Hematopoietic multipotent progenitor cell treated with erythropoietin and hydrocortisone succinate and interleukin-3 and kit ligand, for 15 days (in vitro differentiated cells): Measurements from ENCODE around the gene YIF1B.
A peak's percentile ranks its signal among the peaks of the same experiment; 100 is the strongest.
"Not testable (repeated sequence)": the region's sequence is repeated elsewhere in the genome, so short reads cannot be mapped to it uniquely, and the experiment has no call there.

Experiments used
- DNase-seq: peaks from one replicate; pipeline ENCODE4 v3.0.0-alpha.2; 2015; ENCODE audit warnings: low spot score

Gene YIF1B, protein sequence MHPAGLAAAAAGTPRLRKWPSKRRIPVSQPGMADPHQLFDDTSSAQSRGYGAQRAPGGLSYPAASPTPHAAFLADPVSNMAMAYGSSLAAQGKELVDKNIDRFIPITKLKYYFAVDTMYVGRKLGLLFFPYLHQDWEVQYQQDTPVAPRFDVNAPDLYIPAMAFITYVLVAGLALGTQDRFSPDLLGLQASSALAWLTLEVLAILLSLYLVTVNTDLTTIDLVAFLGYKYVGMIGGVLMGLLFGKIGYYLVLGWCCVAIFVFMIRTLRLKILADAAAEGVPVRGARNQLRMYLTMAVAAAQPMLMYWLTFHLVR

DNA sequence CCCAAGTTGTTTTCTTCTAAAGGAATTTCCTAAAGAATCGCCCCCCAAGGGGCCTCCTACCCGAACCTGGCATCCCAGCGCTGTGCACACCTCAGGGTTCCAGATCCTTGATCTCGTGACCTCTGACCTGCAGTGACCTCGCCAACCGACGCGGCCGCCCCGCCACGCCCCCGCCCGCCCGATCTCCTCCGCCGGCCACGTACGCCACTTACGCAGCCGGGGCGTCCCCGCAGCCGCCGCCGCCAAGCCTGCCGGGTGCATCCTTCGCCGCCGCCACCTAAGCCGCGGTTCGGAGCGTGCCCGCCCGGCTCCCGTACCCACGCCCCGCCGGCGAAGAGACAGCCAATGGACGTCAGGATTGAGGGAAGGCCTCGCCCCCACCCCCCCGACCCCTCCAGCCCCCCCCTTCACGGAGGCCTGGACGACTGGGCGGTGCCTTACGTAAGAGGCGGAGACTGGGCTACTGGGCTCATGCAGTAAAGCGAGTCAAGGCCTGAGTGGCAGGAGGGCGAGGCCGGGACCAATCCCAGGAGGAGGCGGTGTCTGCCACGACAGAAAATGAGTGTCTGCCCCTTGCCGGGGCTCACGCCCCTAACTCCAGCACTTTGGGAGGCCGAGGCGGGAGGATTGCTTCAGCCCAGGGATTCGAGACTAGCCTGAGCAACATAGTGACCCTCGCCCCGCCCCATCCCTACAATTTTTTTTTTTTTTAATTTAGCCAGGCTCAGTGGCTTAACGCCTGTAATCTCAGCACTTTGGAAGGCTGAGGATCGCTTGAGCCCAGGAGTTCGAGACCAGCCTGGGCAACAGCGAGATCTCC lies at the start of gene YIF1B:
TSS of gene YIF1B (minus strand) at position 291 of the 820 bp plus-strand sequence. CDS start at position 261, 30 bp downstream.
- peak; percentile 96 for DNase-seq

DNA sequence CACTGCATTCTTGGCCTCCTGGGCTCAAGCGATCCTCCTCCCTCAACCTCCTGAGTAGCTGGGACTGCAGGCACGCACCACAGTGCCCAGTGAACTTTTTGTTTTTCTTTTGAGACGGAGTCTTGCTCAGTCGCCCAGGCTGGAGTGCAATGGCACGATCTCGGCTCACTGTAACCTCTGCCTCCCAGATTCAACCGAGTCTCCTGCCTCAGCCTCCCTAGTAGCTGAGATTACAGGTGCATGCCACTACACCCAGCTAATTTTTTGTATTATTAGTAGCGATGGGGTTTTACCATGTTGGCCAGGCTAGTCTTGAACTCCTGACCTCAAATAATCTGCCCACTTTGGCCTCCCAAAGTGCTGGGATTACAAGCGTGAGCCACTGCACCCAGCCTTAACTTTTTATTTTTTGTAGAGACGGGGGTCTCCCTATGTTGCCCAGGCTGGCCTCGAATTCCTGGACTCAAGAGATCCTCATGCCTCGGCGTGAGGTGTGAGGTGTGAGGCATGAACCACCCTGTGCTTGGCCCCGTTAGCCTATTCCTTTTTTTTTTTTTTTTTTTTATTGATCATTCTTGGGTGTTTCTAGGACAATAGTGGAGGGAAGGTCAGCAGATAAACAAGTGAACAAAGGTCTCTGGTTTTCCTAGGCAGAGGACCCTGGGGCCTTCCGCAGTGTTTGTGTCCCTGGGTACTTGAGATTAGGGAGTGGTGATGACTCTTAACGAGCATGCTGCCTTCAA lies 47.4 kb upstream of the YIF1B start:
- DNase-seq: not testable (repeated sequence)

DNA sequence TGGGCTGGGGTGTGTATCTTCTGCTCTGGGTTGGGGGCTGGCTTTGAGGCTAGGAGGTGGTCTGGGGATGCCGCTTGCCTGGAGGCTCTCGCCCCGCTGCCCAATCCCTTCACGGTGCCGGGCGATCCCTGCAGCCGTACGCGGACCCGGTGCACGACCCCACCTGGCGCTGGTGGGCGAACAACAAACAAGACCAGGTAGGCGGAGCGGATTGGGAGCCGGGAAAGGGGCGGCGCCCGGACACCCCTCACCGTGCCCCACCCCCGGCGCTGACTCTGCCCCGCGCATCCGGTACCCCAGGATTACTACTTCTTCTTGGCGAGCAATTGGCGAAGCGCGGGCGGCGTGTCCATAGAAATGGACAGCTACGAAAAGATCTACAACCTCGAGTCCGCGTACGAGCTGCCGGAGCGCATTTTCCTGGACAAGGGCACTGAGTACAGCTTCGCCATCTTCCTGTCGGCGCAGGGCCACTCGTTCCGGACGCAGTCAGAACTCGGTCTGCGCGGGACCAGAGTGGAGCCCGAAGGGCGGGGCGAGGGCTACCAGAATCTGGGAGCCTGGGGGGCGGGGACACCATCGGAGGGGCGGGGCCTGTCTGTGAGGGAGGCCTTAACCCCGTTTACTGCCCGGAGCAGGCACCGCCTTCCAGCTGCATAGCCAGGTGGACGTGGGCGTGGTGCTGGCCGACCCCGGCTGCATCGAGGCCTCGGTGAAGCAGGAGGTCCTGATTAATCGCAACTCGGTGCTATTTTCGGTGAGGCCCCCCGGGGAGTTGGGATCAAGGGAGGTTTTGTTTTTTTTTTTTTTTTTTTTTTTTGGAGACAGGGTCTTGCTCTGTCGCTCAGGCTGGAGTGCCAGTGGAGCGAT lies 46.6 kb upstream of the YIF1B start:
- peak; percentile 48 for DNase-seq

DNA sequence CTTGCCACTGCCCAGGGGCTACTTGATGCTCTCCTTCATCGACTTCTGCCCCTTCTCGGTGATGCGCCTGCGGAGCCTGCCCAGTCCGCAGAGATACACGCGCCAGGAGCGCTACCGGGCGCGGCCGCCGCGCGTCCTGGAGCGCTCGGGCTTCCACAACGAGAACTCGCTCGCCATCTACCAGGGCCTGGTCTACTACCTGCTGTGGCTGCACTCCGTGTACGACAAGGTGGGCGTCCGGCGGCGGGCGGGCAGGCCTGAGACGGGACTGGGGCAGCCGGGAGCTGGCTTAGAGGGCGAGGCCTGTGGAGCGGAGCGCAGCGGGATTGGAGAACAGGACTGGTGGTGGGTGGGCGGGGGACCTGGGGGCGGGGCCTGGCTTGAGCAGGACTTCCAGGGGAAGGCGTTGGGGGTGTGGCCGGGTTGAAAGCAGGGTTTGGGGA lies 45.9 kb upstream of the YIF1B start:
- peak; percentile 15 for DNase-seq

DNA sequence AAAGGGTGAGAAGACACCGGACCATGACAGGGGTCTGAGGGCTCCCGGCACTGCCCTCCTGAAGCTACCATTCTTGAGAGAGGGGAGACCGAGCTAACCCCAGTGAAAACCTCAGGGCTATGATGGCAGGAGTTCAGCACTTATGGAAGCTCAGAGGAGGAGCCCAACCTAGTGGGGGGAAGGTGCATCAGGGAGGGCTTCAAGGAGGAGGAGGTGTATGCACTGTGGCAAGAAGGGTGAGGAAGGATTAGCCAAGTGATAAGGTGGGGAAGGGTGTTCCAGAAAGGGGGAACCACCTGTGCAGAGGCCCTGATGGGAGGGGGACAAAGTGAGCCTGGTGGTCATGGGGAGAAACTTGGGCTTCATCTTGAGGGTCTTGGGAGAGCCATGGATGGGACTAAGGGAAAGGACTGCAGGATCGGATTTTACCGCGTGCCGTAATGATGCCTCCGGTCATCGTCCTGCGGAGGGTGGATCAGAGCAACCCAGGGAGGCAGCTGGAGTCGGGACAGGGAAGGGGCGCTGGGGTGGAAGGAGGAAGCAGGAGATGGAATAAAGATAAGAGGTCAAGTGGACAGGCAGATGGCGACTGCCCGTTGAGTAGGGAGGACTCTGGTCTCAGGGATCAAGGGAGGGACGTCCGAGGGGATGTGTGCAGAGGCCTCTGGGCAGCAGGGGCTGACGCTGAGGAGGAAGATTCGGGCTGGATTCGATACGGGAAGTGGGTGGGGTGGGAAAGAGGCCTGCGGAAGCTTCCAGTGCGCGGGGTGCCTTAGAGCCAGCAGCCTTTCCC lies 45.3 kb upstream of the YIF1B start:
- no peak for DNase-seq

DNA sequence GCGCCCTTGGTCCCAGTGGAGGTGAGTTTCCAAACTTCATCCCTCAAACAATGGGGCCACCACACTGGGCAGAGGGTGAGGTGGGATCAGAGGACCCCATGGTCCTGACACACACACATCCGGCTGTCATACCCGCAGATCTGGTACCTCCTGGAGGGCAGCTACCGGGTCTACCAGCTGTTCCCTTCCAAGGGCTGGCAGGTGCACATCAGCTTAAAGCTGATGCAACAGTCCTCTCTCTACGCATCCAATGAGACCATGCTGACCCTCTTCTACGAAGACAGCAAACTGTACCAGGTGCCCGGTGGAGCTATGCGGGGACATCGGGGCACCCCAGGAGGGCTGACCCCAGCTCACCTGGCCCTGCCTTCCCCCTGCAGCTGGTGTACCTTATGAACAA lies 44.6 kb upstream of the YIF1B start:
- DNase-seq: no peak

DNA sequence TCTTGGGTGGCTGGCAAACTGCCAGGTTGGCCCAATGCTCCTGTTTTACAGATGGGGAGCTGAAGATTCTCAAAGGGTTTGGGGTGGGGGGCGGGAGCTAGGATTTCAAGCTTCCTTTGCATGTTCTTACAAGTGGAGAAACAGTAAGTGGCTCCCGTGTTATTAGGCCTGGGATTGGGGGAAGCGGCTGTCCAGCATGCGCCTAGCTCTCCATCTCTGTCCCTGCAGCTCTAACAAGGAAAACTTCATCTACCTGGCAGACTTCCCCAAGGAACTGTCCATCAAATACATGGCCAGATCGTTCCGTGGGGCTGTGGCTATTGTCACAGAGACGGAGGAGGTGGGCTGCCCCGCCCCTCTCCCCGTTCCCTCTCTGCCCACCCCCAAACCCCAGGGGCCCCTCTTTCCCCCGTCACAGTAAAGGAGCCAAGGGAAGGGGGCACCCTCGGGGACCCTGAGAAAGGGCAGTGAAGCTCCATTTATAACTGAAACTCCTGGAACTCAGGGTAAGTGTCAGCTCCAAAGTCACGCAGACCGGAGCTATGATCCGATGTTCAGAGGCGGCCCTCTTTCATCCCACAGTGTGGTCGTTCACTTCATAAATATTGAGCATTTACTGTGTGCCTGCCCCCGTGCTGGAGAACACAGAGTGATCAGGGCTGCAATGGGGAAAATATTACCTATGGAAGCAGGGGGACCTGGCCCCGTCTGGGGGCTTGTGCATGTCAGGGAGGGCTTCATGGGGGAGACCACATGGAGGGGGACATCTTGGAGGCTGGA lies 43.7 kb upstream of the YIF1B start:
- no peak for DNase-seq

DNA sequence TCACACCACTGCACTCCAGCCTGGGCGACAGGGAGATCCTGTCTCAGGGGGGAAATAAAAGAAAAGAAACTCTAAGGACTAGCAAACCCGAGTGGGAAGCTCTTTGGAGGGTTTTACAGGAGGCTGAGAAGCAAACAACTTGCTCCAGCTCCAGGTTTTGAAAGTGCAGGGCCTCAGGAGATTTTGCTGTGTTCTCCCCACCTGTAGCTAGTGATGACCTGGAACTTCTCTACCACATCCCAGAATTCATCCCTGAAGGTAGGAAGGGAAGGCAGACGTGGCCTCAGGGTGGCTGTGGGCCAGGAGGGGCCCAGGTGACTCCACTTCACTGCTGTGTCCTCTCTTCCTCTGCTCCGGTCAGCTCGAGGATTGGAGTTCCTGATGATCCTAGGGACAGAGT lies 42.3 kb upstream of the YIF1B start:
- no peak for DNase-seq

DNA sequence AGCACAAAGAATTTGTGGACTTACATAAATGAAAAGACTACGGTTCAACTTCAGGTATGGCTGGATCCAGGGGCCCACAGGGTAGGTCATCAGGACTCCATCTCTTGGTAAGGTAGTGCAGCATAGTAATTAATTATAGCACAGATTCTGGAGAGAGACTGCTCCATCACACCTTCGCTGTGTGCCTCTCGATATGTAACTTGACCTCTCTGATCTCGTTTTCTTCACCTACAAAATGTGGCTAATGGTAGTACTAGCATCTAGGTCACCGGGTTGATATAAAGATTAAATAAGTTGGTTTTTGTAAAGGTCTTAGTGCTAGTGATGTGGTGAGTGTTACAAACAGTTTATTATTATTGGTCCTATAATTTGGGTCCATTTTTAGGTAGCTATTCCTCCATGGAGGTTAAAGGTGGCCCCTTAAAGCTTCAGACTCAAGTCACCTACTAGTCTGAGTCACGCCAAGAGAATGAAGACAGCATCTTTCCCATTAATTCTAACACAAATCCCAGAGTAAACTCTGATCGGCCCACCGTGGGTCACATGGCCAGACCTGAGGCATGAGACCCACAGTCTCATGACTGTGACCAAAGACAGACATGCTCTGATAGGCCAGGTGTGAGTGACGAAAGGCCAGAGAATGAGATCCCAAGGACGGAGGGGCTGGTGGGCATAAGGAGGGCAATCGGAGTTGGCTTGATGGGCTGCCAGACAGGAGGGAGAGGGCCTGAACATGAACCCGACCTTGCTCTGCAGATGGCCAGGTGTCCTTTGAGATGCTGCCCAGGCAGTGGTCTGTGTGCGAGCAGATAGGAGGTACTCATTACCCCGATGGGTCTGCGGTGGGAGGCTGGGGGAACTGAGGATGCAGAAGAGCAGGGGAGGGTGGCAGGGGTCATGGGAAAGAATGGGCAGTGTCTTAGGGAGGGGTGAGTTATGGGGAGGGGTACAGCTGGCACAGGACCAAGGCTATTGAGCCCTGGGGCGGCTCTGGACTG lies 40.3 kb upstream of the YIF1B start:
- no peak for DNase-seq

DNA sequence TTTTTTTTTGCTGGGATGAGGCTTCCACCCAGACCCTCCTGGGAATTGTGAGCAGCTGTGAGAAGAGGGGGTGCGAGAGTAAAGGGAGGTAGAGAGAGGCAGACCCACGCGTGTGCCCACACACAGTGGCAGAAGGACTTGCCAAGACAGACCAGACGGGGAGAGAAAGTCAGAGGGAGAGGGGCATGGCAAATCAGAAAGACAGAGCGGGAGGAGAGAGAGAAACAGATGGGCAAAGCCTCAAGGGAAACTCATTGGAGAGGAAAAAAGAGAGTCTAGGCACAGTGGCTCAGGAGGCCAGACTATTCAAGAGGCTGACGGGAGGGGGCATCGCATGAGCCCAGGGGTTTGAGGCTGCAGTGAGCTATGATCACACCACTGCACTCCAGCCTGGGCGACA lies 36.9 kb upstream of the YIF1B start:
- DNase-seq: no peak

DNA sequence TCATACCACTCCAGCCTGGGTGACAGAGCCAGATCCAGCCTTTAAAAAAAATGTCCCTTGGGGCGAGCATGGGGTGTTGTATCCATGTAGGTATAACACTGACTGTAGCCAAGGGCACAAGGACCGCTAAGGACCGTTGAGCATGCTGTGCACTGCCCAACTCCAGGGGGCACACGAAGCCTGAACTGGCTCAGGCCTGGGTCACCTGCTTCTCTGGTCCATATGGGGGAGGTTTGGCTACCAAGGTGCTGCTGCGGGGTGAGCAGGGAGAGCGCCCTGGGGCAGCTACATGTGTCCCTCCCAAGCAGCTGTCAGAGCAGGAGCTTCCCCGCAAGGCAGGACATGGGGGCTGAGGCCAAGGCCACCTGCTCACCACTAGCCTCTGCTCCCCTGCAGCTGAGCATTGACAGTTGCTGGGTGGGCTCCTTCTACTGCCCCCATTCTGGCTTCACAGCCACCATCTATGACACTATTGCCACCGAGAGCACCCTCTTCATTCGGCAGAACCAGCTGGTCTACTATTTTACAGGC lies 36.2 kb upstream of the YIF1B start:
- DNase-seq: no peak

DNA sequence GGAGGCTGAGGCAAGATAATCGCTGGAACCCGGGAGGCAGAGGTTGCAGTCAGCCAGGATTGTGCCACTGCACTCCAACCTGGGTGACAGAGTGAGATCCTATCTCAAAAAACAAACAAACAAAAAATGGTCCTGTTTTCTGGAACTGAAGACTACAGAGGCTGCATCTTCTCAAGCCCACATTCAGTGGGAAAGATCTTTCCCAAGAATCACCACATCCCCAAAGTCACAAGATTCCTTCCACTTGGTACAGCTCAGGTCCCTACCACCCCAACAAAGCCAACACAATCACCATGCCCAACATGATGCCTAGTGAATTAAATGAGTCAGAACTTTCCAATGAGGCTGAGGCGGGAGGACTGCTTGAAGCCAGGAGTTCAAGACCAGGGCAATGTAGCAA lies 35.1 kb upstream of the YIF1B start:
- DNase-seq: no peak

DNA sequence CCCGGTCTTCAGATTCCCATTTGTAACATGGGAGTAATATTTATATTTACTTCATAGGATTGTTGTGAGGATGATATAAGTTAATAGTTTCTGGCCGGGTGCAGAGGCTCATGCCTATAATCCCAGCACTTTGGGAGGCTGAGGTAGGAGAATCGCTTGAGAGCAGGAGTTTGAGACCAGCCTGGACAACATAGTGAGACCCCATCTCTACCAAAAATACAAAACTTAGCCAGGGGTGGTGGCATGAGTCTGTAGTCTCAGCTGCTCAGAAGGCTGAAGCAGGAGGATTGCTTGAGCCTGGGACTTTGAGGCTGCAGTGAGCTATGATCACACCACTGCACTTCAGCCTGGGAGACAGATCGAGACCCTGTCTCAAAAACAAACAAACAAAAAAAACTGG lies 31.1 kb upstream of the YIF1B start:
- DNase-seq: no peak

DNA sequence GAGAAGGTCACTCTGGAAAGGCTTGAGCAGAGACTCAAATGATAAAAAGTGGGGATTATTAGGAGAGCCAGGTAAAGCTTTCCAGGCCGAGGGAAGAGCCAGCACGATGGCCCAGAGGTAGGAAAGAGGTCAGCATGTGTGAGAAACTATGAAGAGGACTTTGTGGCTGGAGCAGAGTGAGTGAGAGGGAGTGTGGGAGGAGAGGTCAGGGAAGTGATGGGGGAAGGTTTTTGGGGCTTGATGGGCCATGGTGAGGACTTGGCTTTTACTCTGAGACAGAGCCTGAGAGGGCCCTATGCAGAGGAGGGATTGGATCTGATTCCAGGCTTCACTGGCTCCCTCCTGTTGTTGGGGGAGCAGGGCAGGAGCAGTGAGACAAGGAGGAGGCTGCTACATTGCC lies 25.2 kb upstream of the YIF1B start:
- DNase-seq: no peak

DNA sequence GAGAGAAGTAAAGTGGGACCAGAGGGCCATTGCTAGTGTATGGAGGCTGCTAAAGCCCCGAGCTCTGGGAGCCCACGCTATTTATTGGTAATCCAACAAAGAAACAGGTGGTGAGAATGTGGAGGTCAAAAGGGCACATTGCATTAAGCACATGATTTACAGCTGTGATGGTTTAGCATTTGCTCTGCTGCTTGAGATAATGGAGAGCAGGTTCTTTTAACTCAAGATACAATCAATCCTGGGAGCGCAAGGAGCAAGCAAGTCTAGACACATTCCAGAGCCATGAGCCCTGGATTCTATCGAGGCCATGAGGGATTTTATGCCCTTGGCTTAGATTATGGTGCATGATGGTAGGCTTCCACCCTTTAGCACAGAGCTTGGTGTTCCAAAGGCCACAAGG lies 23.3 kb upstream of the YIF1B start:
- DNase-seq: not testable (repeated sequence)

DNA sequence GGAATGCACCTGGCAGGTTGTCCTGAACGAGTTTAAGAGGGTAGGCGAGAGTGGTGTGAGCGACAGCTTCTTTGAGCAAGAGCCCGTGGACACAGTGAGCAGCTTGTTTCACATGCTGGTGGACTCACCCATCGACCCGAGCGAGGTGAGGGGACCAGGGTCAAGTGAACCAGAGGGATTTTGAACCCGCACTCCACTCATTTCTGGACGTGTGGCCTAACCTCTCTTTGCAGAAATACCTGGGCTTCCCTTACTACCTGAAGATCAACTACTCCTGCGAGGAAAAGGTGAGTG lies 21.6 kb upstream of the YIF1B start:
- DNase-seq: no peak

DNA sequence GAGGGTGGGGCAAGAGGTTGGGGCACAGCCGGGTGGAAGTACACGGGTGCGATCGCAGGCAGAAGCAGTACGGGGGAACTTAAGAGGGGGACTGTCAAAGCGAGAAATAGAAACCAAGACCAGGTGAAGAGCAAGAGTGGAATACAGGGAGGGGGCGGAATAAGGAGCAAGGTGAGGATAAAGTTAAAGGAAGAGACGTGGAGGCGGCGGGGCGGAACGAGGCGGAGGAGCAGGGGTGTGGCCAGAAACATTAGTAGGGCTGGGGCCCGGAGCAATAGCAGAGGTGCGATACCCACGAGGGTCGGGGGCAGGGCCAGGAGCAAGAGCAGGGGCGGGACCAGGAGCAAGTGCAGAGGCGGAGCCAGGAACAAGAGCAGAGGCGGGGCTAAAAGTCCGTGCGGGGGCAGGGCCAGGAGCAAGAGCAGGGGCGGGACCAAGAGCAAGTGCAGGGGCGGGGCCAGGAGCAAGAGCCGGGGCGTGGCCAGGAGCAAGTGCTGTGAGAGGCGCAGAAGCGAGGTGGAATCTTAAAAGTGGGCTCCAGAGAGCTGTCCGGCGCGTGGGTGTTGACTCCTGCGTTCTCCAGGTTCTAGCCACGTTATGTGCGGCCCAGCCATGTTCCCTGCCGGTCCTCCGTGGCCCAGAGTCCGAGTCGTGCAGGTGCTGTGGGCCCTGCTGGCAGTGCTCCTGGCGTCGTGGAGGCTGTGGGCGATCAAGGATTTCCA lies 21.1 kb upstream of the YIF1B start:
- DNase-seq: peak; percentile 97
